Jurkat, Clone E6-1 (cell line): Measurements from ENCODE around the gene KICS2. TPM values are rescaled to one million over a fixed set of nuclear protein-coding genes. Genes with fewer than 3 reads are reported as not detected.

Experiments used
- DNase-seq: peaks from one replicate; pipeline ENCODE4 v3.0.0-alpha.2; 2011; ENCODE audit warnings: low read depth, low spot score
- H3K4me3 ChIP-seq: 2 replicates; pipeline ENCODE4 v1.5.1; 2011; ENCODE audit warnings: mild to moderate bottlenecking, low read length, control low read depth, moderate library complexity
- polyA plus RNA-seq: library from polyadenylated mRNA; unstranded; fragments of >200 nt; gene quantifications from one replicate; pipeline ENCODE4 v1.2.1, GENCODE V29; 2012; ENCODE audit warnings: missing spikeins; ENCODE audit not compliant: insufficient read length, insufficient read depth

KICS2 gene
- 8.1 TPM for polyA plus RNA-seq

DNA sequence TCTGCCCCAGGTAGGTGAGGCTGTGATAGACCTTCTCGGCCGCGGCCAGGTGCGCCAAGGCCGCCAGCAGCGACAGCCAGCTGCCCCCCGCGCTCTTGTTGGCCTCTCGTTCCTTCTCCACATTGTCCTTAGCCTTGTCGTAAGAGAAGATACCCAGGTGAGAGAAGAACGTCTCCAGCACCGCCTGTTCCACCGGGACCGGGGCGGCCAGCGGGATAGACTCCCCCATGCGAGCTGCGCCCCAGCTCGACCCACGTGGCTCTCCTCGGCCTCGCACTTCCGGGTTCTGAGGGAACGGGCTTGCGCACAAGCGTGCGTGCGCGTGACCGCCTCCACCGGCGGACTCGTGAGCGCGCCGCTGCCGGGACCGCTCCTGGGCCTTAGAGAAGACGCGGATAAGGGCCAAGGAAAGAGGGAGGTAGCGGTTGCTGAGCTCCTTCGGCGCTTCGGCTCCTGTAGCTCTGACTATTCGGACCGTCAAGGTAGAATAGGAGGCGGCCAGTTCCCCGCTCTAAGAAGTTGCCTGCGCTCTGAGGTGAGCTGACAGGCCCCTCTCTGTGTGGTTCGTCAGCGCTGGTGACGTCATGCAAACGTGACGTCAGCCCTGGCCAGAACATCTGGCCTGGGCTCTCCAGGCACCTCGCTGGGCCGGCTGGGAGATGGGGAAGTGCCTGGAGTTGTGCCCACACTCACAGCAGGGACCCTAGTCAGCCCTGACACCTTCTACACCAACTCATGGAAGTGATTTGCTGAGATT, at the start of gene KICS2:
TSS of gene KICS2 (minus strand) at position 288 of the 757 bp plus-strand sequence. CDS start at position 229, 59 bp downstream.
- H3K4me3 ChIP-seq = peak within 1 kb of the TSS; percentile 90
- peak; percentile 84 for DNase-seq

DNA sequence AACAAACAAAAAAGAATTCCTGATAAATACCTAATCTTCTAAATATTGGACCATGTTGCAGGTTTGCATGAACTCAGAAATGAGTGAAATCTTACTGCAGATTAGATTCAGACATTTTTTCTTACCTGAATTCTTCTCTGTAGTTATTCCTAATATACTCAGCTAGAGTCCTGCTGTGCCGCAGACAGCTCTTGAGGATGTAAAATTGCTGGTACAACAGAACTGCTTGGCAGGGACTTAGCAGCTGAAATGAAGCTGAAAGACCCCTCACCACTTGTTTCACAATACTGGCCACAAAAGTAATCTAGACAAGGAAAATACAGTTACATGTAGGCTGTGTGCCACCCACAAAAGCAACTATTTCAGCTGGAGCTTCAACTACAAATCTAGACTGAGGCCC, 48.3 kb upstream of the KICS2 start:
- no peak for DNase-seq
- no peak overlapping the region for H3K4me3 ChIP-seq

DNA sequence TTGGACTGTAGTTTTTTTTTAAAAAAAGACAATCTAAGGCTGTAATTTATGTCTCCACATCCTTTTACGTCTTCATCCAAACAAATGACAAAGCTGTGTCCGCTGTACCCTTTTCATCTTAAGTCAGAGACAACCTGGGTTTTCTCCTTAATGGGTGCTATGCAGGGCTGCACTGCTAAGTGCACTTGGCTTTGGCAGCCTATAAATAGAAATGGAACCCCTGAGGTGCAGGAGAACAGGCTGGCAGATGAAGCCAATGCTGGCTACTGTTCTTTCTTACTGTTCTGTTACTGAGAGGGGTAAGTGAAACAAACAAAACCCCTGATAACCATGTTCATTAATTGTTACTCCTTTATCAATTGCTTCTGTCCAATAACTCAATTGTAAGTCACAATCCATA, 47.1 kb upstream of the KICS2 start:
- DNase-seq = no peak
- H3K4me3 ChIP-seq = no peak overlapping the region

DNA sequence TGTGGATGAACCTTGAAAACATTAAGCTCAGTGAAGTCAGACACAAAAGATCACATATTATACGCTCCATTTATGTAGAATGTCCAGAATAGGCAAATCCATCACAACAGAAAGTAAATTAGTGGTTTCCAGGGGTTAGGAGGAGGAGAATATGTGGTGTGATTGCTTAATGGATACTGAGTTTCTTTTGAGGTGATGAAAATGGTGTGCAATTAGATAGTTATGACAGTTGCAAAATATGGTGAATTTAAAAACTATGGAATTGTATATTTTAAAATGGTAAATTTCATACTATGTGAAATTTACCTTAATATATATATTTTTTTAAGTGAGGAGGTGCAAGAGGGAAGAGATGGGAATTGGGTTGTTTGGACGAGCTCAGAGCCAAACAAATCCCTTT, 46.3 kb upstream of the KICS2 start:
- no peak for DNase-seq
- no peak overlapping the region for H3K4me3 ChIP-seq

DNA sequence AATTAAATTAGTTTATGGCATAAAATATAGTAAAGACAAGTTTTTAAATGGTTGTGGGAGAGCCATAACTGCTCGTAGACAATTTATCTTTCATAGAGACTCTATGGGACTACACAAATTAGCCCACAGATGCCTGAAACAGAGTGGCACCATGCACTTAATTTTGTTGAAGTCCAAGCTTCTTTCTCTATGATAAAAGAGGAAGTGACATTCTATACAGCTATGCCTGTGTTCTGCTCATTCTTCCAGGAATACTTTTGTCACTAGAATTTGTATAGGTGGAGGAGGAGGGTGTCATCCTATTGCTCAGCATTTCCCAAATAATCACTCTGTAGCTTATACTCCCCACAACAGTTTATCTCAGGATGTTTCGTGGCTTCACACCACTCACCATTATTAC, 43.7 kb upstream of the KICS2 start:
- H3K4me3 ChIP-seq = no peak overlapping the region
- no peak for DNase-seq

DNA sequence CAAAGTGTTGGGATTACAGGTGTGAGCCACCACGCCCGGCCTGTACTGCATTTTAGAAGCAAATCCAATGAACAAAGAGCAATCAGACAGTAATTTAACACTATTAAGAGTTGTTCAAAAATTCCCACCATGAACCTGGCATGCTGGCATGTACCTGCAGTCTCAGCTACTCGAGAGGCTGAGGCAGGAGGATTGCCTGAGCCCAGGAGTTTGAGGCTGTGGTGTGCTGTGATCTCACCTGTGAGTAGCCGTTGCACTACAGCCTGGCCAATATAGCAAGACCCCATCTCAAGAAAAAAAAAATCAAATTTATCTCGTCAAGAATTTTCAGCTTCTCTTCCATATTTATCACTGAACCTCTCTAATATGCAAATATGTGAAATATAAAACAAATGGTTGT, 39.7 kb upstream of the KICS2 start:
- H3K4me3 ChIP-seq = no peak overlapping the region
- DNase-seq = no peak

DNA sequence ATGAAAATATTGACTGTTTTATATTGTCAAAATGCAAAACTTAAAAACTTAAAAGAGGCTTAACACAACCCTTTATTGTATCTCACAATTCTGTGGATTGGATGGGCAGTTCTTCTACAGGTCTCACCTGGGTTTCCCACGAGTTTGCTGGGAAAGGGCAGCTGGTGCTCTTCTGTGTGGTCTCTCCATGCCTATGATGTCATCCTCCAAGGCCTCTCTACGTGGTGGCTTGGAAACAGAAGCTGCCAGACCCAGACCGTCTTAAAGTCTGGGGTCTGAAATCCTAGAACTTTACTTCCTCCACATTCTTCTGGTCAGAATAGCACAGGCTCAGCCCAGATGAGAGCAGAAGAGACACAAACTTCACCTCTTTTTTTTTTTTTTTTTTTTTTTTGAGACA, 36.5 kb upstream of the KICS2 start:
- no peak overlapping the region for H3K4me3 ChIP-seq
- DNase-seq = no peak

DNA sequence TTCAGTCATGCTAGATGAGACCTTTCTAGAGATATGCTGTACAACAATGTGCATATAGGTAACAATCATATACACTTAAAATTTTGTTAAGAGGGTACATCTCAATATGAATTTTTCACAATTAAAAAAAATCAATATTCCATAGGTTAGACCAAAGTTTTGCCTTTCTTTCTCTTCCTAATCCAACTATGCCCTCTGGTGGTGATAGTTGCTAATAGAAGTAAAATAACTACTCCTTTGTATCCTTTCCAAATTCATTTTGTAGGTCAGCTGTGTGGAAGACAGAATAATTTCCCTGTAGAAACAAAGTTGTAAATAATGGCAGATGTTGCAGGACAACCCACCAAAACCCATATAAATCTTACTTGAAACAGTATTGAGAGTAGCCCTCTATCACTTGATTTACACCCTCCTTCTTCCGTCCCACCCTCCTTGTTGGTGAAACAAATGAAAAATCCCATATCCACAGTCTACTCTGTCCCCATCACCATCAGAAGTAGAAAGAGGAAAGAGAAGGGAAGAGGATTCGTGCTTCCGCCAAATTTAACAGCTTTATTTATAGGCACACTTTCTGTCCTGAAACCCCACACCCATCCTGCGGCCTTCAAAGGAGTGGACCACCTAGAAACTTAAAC, 34.2 kb upstream of the KICS2 start:
- no peak overlapping the region for H3K4me3 ChIP-seq
- DNase-seq = peak; percentile 26

DNA sequence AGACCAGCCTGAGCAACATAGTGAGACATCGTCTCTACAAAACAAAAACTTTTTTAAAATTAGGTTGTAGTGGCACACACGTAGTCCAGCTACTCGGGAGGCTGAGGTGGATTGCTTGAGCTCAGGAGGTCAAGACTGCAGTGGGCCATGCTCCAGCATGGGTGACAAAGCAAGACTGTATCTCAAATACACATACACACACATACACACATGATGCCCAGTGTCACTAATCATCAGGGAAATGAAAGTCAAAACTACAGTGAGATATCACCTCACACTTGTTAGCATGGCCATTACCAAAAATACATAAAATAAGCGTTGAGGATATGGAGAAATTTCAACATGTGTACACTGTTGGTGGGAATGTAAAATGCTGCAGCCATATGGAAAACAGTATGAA, 33.2 kb upstream of the KICS2 start:
- no peak for DNase-seq
- no peak overlapping the region for H3K4me3 ChIP-seq

DNA sequence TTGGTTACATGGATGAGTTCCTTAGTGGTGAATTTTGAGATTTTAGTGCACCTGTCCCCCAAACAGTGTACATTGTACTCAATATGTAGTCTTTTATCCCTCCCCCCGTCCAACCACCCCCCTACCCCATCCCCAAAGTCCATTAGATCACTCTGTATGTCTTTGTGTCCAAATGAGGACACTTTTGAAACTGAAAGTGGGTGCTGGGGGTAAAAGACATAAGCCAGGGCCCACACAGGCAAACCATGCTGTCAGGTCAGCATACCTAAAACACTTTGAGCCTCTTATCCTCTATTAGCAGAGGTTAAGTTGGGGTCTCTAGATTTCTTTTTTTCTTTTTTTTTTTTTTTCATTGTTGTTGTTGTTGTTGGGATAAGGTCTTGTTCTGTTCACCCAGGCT, 31.3 kb upstream of the KICS2 start:
- no peak for DNase-seq
- no peak overlapping the region for H3K4me3 ChIP-seq

DNA sequence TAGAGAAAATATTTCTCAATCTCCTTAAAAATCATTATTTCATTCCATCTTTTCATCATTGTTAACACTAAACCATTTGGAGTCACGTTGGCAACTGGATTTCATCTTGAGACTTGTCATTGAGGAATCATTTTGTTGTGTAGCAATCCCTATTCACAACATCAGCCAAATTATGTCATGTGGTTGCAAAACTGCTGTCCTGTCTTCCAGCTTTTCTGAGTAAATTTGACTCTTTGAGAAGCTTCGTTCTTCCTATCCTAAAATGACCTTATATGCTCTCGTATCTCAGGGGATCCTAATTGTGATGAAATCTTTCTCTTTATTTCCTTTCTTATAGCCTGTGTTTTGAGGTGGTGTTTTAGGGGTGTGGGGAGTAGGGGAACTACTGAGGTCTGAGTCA, 30.6 kb upstream of the KICS2 start:
- no peak overlapping the region for H3K4me3 ChIP-seq
- no peak for DNase-seq

DNA sequence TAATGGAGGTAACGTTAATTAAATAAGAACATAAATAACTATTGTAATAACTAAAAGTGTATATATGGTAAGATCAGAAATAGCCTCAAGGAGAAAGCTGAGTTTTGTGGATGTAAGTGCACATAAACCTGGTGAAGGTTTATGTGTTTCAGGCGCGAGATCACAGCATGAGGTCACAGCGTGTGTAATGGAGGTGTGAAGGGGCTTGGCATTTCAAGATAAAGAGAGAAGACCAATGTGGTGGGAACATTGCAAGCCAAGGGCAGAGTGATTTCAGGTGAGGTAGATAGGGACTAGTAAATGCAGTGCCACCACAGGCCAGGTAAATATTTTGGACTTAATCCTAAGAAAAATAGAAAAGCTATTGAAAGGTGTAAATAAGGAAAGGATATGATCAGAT, 21.7 kb upstream of the KICS2 start:
- DNase-seq = no peak
- no peak overlapping the region for H3K4me3 ChIP-seq

DNA sequence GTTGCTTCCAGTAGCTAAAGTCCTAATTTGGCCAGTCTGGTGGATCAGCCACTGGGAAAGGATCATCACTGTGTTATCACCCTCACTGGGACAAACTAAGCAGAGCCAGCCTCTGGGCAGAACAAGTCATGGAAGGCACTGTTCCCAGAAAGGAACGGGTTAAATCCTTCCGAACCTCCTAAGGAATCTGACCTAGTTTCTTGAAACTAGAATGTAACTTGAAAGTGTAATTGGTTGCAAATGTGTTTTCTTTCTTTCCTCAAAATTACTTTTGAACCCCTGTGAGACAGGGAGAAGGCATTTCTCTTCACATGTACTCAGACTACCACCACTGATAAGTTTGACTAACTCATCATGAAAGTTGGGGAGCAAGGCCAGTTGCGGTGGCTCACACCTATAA, 18.7 kb upstream of the KICS2 start:
- no peak for DNase-seq
- H3K4me3 ChIP-seq = no peak overlapping the region

DNA sequence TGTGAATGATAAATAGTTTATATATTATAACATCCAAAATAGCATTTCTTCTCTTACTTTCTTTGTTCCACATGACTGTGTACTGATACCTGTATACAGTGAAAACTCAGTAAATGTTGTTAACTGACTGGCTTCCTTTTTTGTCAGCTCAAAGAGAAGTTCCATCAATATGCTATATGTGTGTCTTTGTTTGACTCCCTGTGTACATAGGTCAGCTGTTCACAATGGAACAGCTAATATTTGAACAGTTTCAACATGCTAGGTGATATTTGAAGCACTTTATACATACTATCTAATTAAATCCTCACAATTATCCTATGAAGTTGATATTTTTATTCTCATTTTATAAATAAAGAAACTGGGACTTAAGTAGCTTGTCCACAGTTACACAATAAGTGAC, 15.3 kb upstream of the KICS2 start:
- DNase-seq = no peak
- no peak overlapping the region for H3K4me3 ChIP-seq

DNA sequence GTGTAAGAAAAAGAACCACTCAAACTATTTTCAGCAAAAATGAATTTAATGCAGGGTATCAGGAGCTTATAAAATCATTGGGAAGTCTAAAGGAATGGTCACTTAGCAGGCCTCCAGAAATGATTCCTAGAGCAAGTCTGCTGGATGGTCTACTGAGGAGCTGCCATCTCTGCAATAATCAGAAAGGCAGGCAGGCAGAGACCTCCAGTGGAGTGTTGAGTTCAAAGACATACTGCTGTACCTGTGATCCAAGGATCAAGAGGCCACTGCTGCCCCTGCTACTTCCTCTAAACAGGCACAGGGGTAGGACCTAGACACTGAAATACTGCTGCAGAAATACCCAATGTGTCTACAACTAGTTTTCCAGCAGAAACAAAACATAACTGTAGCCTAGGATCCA, 14.5 kb upstream of the KICS2 start:
- DNase-seq = no peak

DNA sequence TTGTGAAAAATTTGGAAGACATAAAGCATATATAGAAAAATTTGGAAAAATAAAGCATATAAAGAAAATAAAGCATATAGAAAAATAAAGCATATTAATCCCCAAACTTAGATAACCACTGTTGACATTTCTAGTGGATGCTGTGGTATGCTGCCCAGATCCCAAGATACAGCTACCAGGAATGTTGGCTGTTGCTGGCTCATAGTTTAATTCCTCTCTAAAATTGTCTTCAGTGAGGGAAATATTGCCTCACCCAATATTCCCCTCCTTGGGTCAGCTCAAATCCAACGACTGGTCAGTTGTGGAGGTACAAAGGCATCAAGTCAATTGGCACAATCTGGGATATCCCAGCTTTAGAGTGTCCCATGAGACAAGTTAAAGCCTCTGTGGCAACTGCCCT, 10.1 kb upstream of the KICS2 start:
- no peak overlapping the region for H3K4me3 ChIP-seq
- DNase-seq = no peak

More for the DNA sequence above, 14.5 kb upstream of the KICS2 start:
- no peak overlapping the region for H3K4me3 ChIP-seq

DNA sequence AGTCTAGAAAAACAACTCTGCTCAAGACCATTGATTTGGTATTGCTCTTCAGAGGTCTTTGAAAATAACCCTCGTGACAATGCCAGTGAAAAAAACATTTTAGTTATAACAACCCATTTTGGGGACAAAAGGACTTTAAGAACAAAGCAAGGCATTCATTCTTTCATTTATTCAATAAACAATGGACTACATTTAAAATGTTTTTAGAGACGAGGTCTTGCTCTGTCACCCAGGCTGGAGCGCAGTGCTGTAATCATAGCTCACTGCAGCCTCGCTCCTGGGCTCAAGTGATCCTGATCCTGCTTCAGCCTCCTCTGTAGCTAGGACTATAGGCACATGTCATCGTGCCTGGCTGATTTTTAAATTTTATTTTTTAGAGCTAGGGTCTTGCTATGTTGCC, 7.7 kb upstream of the KICS2 start:
- no peak for DNase-seq
- no peak overlapping the region for H3K4me3 ChIP-seq

DNA sequence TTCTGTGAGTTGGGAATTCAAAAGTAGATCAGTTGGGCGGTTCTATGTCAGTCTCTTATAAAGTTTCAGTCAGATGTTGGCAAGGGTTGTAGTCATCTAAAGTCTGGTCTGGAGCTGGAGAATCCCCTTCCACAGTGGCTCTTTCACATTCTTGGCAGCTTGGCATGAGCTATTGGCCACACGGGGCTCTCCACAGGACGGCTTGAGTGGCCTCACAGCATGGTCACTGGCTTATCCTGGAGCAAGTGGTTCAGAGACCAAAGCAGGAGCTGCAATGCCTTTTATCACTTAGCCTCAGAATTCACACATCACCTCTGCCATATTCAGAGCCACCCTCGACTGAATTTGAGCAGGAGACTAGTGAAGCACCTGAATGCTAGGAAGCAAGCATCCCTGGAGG, 7.1 kb upstream of the KICS2 start:
- no peak for DNase-seq
- no peak overlapping the region for H3K4me3 ChIP-seq

DNA sequence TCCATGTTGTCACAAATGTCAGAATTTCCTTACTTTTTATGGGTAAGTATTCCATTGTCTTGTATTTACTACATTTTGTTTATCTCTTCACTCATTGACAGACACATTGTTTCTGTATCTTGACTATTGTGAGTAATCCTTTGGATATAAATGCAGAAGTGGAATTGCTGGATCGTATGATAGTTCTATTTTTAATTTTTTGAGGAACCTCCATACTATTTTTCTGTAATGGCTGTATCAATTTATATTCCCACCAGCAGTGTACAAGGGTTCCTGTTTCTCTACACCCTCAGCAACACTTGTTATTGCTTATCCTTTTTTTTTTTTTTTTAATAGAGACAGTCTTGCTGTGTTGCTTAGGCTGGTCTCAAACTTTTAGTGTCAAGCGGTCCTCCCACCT, 3.5 kb upstream of the KICS2 start:
- DNase-seq = no peak
- no peak overlapping the region for H3K4me3 ChIP-seq

DNA sequence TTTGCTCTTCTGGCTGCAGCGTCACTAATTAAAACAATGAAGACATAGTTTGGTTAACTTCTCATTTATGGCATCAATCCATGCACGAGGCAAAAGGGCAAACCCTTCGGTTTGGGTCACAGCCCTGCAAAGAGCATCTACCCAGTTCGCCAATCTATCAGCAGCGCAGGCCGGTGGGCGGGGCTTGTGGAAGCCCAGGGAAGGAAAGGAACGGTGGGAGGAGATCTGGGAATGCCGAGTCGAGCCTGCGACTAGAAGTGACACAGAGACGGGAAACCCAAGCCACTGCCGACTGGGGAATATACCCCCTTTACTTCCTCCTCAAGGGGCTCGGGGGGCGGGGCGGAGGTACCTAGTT, 466 bp downstream of the KICS2 start:
- H3K4me3 ChIP-seq = peak overlapping the region; percentile 90
- DNase-seq = peak; percentile 12

DNA sequence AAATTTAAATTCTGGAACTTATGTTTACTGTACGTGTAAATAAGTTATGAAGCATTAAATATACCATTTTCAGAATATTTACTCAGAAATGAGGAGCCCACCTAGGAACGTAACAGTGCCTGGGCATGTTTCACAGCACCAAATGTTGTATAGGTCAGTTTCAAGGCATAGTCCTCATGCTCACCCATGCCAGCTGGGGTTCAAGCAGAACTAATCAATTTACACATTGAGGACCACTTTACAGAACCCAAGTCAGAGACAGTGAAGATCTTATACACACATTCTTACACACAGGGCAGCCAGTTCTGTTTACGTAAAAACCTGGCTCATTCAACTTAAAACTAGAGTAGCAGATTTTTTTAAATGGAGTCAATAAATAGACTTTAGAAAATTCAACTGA, 2.0 kb downstream of the KICS2 start:
- no peak overlapping the region for H3K4me3 ChIP-seq
- DNase-seq = no peak
